CD14-positive monocyte (primary cell): ENCODE data around the gene PRKD1. TPM values are rescaled to one million over a fixed set of nuclear protein-coding genes. Genes with fewer than 3 reads are reported as not detected.
"Not testable (repeated sequence)": the region's sequence is repeated elsewhere in the genome, so short reads cannot be mapped to it uniquely, and the experiment has no call there.

Source experiments
- DNase-seq, 3 donors: peaks; one replicate each; pipeline ENCODE4 v3.0.0-alpha.2; 2011 to 2022
- H2AFZ ChIP-seq: 2 replicates; pipeline ENCODE4 v1.6.0; 2012; ENCODE audit warnings: mild to moderate bottlenecking, low read depth, low read length, inconsistent platforms; ENCODE audit not compliant: insufficient read depth, poor library complexity, severe bottlenecking
- H3K27ac ChIP-seq, 2 donors: 1 replicate in 1 of 2; 2 replicates in 1 of 2; pipeline ENCODE4 v1.5.1; 2012 to 2013; ENCODE audit warnings: low read length in 2 of 2, control low read depth in 1 of 2, inconsistent platforms in 1 of 2, low read depth in 1 of 2, mild to moderate bottlenecking in 1 of 2
- H3K27me3 ChIP-seq, 2 donors: one replicate each; pipeline versions ENCODE4 v1.6.0 to v1.6.1; 2011 to 2013; ENCODE audit warnings: low read length in 2 of 2; ENCODE audit not compliant: control insufficient read depth in 2 of 2, insufficient read depth in 2 of 2
- H3K36me3 ChIP-seq, 2 donors: replicated peaks in 1 of 2; 1 replicate in 1 of 2; 2 replicates in 1 of 2; pipeline versions ENCODE4 v1.5.1 to v1.6.1; 2012 to 2013; ENCODE audit warnings: low read length in 2 of 2, control low read depth in 1 of 2, inconsistent platforms in 1 of 2, mild to moderate bottlenecking in 1 of 2; ENCODE audit not compliant: insufficient read depth in 2 of 2, control insufficient read depth in 1 of 2
- H3K4me1 ChIP-seq, 2 donors: 1 replicate in 1 of 2; 2 replicates in 1 of 2; pipeline versions ENCODE4 v1.5.1 to v1.6.1; 2012 to 2013; ENCODE audit warnings: low read length in 2 of 2, control low read depth in 1 of 2, inconsistent platforms in 1 of 2, mild to moderate bottlenecking in 1 of 2, moderate library complexity in 1 of 2; ENCODE audit not compliant: insufficient read depth in 2 of 2, control insufficient read depth in 1 of 2
- H3K4me2 ChIP-seq: replicated peaks from 2 replicates; pipeline ENCODE3; 2012; ENCODE audit warnings: low read length, moderate library complexity, mild to moderate bottlenecking; ENCODE audit not compliant: poor library complexity, severe bottlenecking; ENCODE audit errors: extremely low read depth
- H3K4me3 ChIP-seq, 3 experiments: fragments of 200-600 bp in 1 of 3; sonication (generic) in 1 of 3; replicated peaks in 1 of 3; 1 replicate in 2 of 3; 2 replicates in 1 of 3; pipeline ENCODE4 v1.5.1; 2011 to 2013; ENCODE audit warnings: low read length in 3 of 3, mild to moderate bottlenecking in 3 of 3, control low read depth in 2 of 3, low read depth in 2 of 3, inconsistent platforms in 1 of 3, moderate library complexity in 1 of 3
- H3K79me2 ChIP-seq: 2 replicates; pipeline ENCODE4 v1.6.0; 2012; ENCODE audit warnings: mild to moderate bottlenecking, control low read depth, inconsistent platforms, low read length, moderate library complexity; ENCODE audit not compliant: insufficient read depth
- H3K9ac ChIP-seq: 2 replicates; pipeline ENCODE4 v1.6.0; 2017; ENCODE audit warnings: low read length, mild to moderate bottlenecking; ENCODE audit not compliant: insufficient read depth, poor library complexity, severe bottlenecking
- H3K9me3 ChIP-seq, 2 donors: replicated peaks in 1 of 2; 1 replicate in 1 of 2; 2 replicates in 1 of 2; pipeline versions ENCODE4 v1.5.1 to v1.6.1; 2012 to 2013; ENCODE audit warnings: low read length in 2 of 2, control low read depth in 1 of 2; ENCODE audit not compliant: control insufficient read depth in 1 of 2, insufficient read depth in 1 of 2
- H4K20me1 ChIP-seq: 2 replicates; pipeline ENCODE4 v1.6.0; 2012; ENCODE audit warnings: mild to moderate bottlenecking, low read length, control low read depth, moderate library complexity; ENCODE audit not compliant: insufficient read depth
- H3K27ac Mint-ChIP-seq, 7 donors: one replicate each; pipeline ENCODE4 v1.8.0; 2020; ENCODE audit warnings: mild to moderate bottlenecking in 7 of 7, mixed read lengths in 7 of 7, moderate library complexity in 6 of 7, inconsistent platforms in 2 of 7
- H3K27me3 Mint-ChIP-seq, 3 donors: one replicate each; pipeline ENCODE4 v1.8.0; 2021 to 2022; ENCODE audit warnings: low read depth in 3 of 3, mild to moderate bottlenecking in 3 of 3, mixed read lengths in 3 of 3, moderate library complexity in 3 of 3, inconsistent platforms in 1 of 3
- H3K36me3 Mint-ChIP-seq, 2 donors: one replicate each; pipeline ENCODE4 v1.8.0; 2020; ENCODE audit warnings: mixed read lengths in 2 of 2, inconsistent platforms in 1 of 2, mild to moderate bottlenecking in 1 of 2
- H3K4me1 Mint-ChIP-seq: one replicate; pipeline ENCODE4 v1.8.0; 2020; ENCODE audit warnings: mild to moderate bottlenecking, mixed read lengths
- H3K4me3 Mint-ChIP-seq, 2 donors: one replicate each; pipeline ENCODE4 v1.8.0; 2020; ENCODE audit warnings: mild to moderate bottlenecking in 2 of 2, mixed read lengths in 2 of 2, moderate library complexity in 1 of 2
- H3K9me3 Mint-ChIP-seq, 7 donors: one replicate each; pipeline ENCODE4 v1.8.0; 2020 to 2022; ENCODE audit warnings: mixed read lengths in 7 of 7, mild to moderate bottlenecking in 6 of 7, moderate library complexity in 6 of 7, inconsistent platforms in 2 of 7
- CTCF ChIP-seq: fragments of 200-600 bp; IDR thresholded peaks from one replicate; pipeline ENCODE4 v1.8.0; 2022; ENCODE audit warnings: antibody characterized with exemption, mild to moderate bottlenecking
- WGBS: methylation state at CpG from one replicate; pipeline ENCODE4 v1.1.5; 2013; ENCODE audit warnings: missing lambda C conversion rate; ENCODE audit not compliant: insufficient coverage; 5-methylcytosine and 5-hydroxymethylcytosine counted together
- intact Hi-C, 2 donors: fragments of 100-400 bp; cut with micrococcal nuclease; formaldehyde crosslinking; loops; one replicate each; pipeline versions ENCODE4 v1.15.0 to v1.15.1; 2023
- polyA plus RNA-seq, 3 donors: library from polyadenylated mRNA; depleted of rRNA in 1 of 3; unstranded in 2 of 3; stranded (reverse) in 1 of 3; fragments of 300-500 nt in 2 of 3; fragments of >200 nt in 1 of 3; fragmentation: Illumina TruSeq in 2 of 3; gene quantifications; 1 replicate in 2 of 3; 2 replicates in 1 of 3; pipeline ENCODE4 v1.2.3, GENCODE V29; 2012 to 2021

Gene PRKD1
- polyA plus RNA-seq, 3 donors, result not detected

GRCh38 chr14:29782041-29782440, 145.6 kb downstream of the PRKD1 start:
- Mint-ChIP-seq H3K9me3 (peaks cover 3 to 15% (median 8%) of the 10 kb centered on the region in 7 donors), H3K27me3 (no peaks in the 10 kb centered on the region), H3K27ac (no peak overlapping the region), H3K4me1 (no peaks in the 10 kb centered on the region), H3K36me3 (no peaks in the 10 kb centered on the region), H3K4me3 (no peak overlapping the region)
- Histone ChIP-seq H3K9ac (no peak overlapping the region), H3K27me3 (no peaks in the 10 kb centered on the region), H3K4me2 (no peak overlapping the region), H3K4me3 (no peak overlapping the region), H2AFZ (no peak overlapping the region), H3K79me2 (no peaks in the 10 kb centered on the region), H4K20me1 (no peaks in the 10 kb centered on the region), H3K27ac (no peak overlapping the region), H3K4me1 (no peaks in the 10 kb centered on the region), H3K9me3 (no peaks in the 10 kb centered on the region), H3K36me3 (no peaks in the 10 kb centered on the region)
- intact Hi-C loops, result no loop called here
- no peak for TF ChIP-seq CTCF
- no peak for DNase-seq
- no CpG with 5 or more reads among the region's 2 CpGs for WGBS

GRCh38 chr14:29777142-29777541, 150.5 kb downstream of the PRKD1 start:
- H3K27ac Mint-ChIP-seq, H3K4me3 ChIP-seq, H4K20me1 ChIP-seq, H3K4me2 ChIP-seq, H3K4me1 Mint-ChIP-seq, DNase-seq, H3K4me3 Mint-ChIP-seq, intact Hi-C loops, H3K27me3 Mint-ChIP-seq, H3K27ac ChIP-seq, H2AFZ ChIP-seq, H3K36me3 Mint-ChIP-seq, H3K79me2 ChIP-seq, H3K9ac ChIP-seq, H3K27me3 ChIP-seq, H3K36me3 ChIP-seq, H3K4me1 ChIP-seq: not testable (repeated sequence)
- no CpG with 5 or more reads among the region's 1 CpG for WGBS
- H3K9me3 Mint-ChIP-seq, result peaks cover 6 to 27% (median 15%) of the 10 kb centered on the region in 7 donors
- peaks cover 10 to 14% of the 10 kb centered on the region in 2 donors for H3K9me3 ChIP-seq
